TTC549 (cell line): ENCODE data around the gene NFIB.

Source experiments
- FAIRE-seq: peaks from 2 replicates; lab custom pipeline; 2012; peaks lifted over from hg19 to GRCh38; lab: Jason Lieb, UNC

Gene NFIB

DNA sequence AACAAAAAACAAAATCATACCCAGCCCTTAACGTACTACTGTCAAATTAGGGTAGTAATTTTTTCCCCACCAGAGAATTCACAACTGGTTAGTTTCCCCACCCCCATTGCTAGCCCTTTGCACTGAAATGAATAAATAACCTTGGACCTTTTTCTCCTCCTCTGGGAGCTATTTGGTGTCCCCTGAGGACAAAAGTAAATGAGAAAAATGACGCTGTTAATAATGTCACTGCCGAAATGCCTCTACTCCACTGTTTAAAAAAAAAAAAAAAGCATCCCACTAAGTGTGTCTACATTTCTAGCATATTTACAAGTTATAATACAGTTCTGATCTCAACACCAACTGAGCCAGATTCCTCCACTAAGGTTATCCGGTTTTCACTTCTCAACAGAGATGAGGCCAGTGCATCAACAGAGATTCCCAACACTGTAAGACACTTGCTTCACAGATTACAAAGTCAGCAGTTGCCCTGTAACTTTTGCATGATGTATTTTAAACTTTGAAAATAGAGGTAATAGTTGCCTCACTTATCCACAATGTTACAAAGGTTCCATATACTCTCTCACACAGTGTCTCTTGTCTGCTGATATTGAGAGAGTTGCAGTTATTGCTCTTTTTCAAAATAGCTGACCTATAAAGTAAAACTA lies 5.1 kb upstream of the NFIB start:
- no peak for FAIRE-seq

DNA sequence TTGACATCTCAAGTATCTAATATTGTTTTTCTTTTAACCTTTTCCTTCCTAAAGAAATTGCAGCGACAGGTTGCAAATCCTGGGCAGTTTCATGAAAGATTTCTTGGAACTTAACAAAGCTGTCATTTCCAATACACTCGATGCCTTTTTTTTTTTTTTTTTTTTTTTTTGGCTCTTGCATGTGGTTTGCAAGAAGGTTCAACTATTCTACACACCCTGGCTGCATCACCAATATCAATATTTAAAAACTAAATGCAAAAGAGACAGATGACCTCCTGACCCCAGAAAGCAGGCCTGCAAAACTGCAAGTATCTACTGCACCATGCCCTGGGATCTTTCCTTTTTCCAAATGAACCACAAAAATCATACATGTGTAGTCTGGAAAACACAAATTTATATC lies 4.4 kb upstream of the NFIB start:
- FAIRE-seq, result no peak

DNA sequence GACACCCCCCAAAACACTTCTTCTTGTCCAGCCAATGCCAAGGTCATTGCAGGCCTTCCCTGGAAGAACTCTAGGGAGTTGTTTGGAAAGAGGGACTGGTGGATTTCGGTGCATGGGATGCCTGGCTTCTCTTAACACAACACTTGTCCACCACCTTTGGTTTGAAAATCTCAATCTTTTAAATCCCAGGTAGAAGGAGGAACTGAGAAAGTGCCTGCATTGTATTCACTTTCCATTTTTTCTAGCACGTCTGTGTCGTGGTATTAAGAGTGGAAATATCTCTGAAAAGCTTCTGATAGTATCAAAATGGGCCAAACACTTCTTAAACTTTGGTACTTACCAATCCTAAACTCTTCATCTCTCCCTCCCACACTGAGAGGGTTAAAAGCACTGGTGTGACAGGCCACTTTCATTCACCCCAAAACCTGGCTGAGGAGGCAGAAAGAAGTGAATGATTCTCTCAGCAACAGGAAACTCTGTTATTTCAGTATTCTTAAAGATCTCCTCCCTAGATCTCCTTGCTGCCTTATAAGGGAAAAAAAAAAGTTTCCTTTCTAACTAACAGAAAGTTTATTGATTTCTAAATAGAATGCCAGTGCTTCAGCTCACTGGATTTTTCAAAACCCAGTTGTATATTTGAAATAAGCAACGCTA lies 3.9 kb upstream of the NFIB start:
- FAIRE-seq, result no peak

DNA sequence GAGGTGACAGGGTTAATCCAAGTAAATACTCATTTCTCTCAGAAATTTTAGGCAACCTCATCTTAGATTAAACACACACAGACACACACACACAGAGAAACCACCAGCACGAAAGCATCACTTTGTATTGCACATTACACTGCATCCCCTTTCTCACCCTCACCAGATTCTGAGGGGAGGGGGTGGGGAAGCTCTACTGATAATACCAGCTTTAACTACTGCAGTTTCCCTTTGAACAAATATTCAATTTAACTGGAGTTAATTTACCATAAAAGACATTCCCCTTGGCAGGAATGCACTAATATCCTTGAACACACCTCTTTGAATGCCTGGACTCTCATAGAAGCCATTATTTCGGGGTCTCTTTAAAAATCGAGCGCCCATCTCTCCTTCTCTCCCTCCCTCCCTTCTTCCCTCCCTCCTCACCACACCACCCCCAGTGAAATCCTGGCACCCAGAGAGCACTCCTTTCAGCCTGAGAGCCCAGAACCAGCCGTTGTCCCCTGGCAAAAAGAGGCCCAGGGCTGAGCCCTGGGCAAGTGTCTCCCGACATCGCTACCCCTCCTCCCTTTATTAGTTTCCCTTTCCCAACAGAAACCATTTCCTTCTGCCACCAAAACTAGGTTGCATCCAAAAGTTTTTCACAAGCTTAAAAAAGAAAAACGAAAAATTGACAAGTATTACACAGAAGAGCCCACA lies 2.8 kb upstream of the NFIB start:
- no peak for FAIRE-seq

DNA sequence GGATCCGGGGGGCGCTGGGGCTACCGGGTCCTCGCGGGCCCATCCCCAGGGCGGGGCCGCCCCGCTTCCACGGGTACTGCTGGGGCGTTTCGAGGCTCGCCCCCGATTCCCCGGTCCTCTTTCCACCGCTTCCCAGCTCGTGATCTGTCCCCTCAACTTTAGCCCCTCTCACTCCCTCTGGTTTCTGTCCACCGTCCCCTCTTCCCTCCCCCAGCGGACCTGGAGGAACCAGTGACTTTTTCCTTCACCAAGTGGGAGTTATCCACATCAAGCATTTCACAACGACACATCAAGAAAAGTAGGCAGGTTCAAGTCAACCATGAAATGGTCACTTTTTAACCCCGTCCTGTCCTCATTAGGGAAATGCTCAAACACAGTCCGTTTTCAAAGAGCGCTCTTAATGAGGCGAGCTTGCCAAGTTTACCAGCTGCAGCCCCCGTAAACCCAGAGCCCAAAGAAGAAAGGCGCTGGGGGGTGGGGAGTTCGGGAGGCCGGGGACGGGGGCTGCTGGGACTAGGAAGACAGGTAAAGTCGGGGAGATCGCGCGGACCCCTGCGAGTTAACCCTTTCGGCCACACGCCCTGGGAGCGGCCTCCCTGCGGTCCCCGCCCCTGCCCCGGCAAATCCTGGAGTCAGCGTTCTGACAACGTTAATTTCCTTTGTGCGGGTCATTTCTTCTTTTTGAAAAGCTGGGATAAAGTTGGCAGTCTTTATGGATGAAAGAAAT lies 2.1 kb upstream of the NFIB start:
- peak; percentile 39 for FAIRE-seq

DNA sequence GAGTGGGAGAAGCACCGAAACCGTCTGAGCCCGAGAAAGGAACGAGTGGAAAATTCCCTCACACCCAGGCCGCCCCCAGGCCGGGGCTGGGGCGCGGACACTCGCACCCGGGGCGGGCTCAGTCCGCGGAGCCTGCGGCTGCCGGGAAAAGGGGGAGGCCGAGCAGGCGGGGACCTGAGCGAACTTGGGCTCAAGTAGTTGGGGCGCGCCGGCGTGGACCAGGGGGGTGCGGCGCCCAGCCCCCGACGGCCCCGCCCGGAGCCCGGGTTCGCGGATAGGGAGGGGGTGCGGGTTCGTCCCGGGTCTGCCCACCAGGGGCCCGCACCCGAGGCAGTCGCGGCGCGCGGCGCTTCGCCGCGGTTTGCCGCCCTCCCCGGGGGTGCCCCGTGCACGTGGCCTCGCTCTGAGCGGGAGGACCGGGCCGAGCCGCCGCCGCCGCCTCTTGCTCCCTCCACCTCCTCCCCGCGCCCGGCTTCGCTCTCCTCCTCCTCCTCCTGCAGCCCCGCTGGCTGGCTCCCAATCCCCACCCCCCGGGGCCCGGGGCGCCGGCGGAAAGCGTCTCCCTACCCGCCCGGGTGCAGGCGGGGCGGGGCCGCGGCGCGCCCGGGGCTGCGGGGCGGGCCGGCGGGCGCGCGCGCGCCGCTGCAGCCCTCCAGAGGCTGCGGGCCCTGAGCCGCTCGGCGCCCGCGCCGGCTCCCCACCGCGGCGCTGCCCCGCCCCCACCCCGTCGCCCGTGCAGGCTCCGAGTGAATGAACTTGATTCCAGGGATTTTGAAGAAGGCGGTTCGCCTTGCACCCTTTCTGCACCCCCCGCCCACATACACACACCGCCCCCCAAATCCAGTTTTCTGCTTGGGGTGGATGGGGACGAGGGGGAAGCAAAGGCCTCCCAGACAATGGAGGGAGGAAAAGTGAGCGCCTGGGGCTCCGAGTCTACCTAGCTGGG lies 1.3 kb upstream of the NFIB start:
- FAIRE-seq, result no peak

DNA sequence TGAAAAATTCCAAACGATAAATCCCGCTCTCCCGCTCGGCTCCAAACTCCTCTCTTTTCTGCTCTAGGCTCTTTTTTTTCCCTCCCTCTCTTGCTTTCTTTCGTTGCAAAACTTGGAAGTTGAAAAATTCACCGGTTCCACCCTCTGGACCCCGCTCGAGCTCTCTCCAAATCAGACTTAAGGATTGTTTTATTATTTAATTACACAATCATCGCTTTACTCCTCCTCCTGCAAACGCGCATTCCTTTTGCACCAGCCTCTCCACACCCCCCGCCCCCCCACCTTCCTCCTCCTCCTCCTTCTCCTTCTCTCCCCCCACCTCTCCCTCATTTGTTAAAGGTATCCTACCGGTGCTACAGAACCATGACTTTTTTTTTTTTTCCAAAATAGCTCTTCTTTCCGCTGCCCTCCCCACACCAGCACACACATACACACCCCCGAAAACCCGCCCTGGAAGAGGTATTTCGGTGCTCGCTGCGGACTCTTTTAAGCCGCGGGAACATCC lies 535 bp upstream of the NFIB start:
- no peak for FAIRE-seq

DNA sequence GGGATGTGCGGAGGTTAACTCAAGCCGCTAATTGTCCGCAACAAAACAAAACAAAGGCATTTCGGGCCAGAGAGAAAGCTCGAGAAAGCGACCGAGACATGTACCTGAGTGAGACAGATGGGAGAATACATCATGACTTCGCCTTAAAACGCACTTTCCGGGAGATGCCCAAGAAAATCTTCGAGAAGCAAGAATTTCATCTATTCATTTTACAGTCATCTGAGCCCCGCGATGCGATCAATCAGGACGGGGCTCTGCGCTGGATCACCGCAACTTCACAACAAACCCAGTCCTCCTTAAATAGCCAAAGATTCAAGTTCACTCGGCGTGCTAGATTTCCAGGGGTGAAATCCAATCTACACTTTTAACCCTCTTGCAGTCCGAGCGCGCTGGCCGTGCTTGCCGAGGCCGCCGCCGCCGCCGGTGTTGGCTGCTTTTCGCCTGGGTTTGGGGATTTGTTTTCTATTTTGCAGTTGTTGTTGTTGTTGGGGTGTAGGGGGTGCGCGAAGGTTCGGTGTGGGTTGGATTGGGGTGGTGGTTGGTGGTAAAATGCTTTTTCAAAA lies 482 bp downstream of the NFIB start:
- no peak for FAIRE-seq

DNA sequence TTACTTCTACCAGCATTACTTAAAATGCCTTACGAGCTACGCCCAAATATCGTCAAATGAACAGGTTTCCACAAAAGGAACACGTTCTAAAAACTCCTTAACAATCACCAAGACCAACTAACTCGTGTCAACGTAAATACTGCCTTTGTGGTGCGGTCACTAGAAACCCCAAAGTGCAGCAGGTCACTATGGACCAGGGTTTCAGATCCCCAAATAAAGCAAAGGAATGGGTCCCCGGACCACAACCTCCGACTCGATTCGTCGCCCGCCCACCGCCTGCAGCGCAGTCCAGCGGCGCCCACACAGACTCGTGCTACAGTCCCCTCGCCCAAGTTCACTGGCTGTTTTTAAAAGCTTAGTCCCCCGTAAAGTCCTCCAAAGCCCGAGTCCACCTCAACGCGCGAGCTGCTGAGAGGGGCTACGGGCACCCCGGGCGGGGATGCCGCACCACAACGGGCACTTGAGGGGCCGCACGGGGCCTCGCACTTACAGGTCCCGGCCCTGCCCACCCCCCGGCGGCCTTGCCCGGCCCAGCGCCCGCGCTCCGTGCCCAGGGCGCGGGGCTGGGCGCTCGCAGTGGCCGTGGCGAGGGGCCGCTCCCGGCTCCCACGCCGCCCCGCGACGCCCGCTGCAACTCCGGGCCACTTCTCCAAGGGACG lies 1.1 kb downstream of the NFIB start:
- FAIRE-seq, result no peak

DNA sequence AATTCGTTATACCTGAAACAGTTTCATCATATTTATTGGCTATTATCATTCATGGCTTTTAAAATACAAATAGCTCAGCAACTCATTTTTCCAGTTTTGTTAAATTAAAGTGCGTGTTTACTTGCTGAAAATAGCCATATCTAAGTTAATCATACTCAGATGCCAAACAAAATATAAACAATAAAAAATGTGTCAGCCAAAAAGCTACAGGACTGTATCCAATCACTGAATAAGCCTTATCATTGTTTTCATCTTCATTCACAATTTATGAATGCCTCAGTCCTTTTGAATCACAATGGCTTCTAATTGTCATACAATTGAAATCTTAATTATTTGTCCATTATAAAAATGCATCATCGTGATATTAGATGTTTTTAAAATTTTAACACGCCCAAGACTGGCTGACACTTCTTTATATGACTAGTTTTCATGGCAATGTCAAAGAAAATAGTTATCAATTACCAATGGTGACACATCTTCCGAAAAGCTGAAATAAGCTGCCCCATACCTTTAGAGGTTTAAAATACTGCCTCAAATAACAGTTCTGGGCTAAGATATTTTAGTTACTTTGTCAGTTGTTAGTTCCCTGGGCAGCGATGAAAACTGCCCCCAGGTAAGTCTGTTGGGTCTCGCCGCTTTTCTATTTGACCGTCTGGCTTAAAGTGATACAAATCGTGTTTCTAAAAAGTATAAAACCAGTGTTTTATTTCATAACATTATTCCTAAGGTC lies 1.8 kb downstream of the NFIB start:
- no peak for FAIRE-seq

DNA sequence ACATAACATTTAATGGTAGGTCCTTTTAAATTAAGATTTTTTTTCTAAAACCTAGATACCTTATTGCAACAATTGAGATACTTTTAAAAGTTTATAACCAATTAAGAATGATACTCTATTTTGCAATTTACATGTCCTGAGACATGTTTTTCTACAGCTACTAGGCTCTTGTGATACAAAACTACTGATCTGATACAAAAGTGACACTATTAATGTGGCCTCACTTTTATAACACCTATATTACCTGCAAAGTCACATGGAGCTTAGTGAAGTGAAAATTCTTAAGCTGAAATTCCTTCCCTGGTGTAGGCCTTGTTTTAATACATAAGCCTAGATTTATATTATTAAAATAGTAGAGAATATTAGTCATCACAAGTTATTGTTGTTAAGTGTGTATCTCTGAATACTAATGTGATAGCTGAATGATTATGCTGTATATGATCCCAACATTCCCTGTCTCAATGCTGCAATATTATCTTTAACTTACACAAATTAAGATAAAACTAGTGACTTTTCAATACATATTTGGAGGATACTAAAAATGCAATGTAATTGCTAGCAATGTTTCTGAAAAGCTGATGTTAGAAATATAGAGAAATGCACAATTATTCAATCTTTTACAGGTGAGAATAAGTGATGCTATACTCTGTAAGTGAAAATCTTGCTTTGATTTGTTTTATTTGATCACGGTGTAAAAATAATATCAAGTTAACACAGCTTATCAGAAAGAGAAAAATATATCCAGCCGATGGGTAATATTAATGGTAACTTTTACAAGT lies 2.6 kb downstream of the NFIB start:
- FAIRE-seq, result no peak

DNA sequence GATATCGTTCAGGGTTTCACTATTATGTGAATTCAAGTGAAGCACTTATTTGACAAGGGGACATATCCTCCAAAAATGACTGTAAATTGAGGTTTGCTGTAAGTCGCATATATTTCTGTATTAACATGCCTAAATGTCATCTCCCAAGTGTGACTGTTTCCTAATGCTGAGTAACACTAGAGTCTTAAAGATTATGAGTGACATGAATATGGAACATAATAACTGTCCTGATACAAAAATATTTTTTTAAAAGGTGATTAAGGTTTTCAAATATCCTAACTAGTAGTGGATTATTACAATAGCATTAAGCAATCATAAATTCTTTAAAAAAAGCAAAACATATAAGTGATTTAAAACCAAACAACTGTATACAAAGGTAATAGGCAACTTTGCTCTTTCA lies 3.6 kb downstream of the NFIB start:
- peak; percentile 39 for FAIRE-seq

DNA sequence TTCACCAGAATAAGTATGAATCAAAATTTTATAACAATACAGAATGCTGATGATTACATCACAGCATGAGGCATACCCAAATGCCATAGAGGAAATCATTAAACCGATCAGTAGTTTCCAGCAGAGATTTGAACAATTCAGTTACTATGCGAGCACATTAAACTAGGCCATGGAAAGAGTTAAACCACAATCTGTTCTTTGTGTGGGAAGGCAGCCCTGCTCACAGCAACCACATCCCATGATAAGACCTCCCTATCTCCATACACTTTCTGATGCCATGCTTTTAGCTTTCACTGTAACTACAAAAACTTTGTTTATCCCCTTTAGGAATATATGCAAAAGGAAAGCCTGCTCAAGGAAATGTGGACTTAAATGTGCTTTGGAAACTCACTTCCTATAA lies 4.5 kb downstream of the NFIB start:
- FAIRE-seq, result no peak

DNA sequence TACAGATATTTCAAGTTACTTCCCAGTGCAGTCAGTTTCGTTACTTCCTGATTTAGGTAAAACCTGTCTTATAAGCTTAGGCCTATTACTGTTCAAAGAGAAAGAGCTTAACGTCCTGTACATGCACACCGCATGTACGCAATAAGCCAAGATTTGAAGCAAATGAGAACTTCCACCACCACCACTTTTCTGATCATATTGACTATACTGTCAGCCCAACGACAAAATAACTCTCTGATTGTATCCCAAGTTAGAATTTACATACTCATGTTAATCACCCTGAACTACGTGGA lies 5.1 kb downstream of the NFIB start:
- FAIRE-seq, result no peak

DNA sequence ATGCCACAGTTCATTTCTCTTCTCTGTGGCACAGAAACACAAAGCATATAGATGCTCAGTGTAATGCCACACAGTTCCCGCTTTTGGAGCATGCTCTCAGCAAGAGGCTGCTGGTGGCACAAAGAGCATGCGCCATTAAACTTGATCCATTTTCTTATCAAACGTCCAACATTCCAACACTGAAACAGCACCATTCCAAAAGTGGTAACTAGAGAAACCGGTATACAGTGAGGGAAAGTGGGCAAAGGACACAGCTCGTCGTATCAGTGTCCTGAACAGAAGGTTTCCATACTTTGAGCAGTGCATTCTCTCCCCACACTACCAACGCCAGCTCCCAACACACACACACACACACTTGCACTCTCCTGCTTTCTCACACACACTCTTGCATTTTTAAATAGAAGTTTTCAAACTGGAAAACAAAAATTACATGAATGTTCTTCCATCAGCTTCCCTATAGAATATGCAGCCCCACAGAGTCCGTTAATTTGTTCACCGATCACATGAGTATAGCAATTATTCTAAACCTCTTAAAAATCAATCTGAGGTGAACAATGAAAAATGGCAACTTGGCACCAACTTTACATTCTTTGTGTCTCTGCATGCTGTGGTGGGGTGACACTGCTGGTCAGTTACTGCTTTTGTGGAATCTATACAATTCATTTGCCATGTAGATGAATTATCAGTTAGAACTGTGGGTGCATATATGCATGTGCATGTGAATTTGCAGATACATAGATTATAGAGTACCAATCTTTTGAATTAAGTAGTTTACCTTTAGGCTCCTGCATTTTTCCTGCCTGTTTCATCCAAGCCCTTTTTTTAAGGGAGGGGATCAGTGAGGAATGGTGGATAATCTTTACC lies 5.7 kb downstream of the NFIB start:
- no peak for FAIRE-seq

DNA sequence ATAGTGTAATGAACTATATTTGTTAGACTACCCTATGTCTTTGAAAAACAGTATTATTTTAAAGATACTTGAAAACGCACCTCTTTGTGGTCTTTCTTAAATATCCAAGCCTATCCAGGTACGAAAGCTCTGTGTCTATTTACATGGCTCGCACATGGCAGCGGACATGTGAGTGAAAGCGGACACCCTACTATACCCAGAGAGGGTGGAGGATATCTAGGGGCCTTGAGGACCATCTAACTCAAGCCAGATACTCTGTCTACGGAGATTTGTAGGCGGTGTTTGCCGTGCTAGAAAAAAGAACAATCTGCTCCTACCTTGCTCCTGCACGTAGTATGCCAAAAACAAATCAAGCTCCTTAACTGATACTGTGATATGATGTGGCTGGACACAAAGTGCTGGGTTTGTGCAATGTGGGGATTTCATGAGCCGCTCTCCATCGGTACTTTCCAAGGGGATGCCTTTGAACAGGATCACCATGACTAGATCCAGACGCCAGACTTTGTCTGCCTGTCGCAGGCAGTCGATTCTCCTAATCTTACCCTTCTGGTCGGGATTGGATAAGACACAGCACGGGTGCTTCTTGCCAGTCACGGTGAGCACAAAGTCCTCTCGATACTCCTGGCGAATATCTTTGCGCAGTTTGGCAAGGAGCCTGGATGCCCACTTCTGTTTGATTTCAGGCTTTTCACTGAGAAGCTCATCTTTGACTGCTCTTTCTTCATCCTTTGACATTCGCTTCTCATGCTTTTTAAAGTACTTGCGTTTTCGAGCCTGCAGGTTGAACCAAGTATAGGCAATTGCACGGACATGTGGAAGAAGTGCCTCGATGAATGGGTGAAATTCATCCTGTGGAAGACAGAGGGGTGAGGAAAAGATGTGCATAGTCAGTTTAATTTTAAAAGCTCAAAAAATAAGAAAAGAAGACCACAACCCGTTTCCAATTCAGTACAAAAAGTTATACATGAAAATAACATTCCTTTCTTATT lies 7.0 kb downstream of the NFIB start:
- FAIRE-seq, result no peak

DNA sequence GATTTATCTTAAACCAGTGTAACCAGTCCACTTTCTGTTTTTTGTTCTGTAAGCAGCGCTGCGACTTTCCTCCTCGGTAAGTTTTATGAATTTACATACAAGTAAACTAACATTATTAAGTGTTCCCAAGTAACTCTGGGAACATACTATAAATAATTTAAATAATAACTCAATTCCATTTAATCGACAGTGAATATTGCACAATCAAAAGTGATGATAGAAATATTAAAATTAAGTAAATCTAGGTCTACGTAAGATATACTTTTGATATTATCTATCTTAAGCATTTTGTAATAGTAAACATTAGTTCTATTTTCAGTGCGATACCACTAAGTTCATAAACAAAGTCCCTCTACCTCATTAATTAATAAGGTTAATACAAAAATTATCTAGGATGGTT lies 7.8 kb downstream of the NFIB start:
- FAIRE-seq, result no peak
